Central memory CD8-positive, alpha-beta T cell (primary cell): ENCODE measurements around the gene CNTLN.

ENCODE experiments used
- ATAC-seq: fragments of 150-1000 bp; cut with Tn5 transposase; replicated peaks from 2 replicates; pipeline ENCODE4 v1.10.0; 2022; ENCODE audit warnings: mild to moderate bottlenecking, moderate FRiP score, moderate number of reproducible peaks; ENCODE audit not compliant: poor library complexity, severe bottlenecking; ENCODE audit errors: extremely low read depth
- DNase-seq, 2 donors: peaks; one replicate each; pipeline ENCODE4 v3.0.0; 2021; ENCODE audit warnings: low spot score in 2 of 2
- H3K27ac Mint-ChIP-seq: one replicate; pipeline ENCODE4 v1.8.0; 2022; ENCODE audit warnings: low read depth, mild to moderate bottlenecking, moderate library complexity, mixed read lengths
- H3K27me3 Mint-ChIP-seq: one replicate; pipeline ENCODE4 v1.8.0; 2022; ENCODE audit warnings: mixed read lengths
- H3K36me3 Mint-ChIP-seq: one replicate; pipeline ENCODE4 v1.8.0; 2022; ENCODE audit warnings: mild to moderate bottlenecking, moderate library complexity, mixed read lengths; ENCODE audit not compliant: insufficient read depth
- H3K4me1 Mint-ChIP-seq: one replicate; pipeline ENCODE4 v1.8.0; 2022; ENCODE audit warnings: mixed read lengths
- H3K4me3 Mint-ChIP-seq: one replicate; pipeline ENCODE4 v1.8.0; 2022; ENCODE audit warnings: mild to moderate bottlenecking, moderate library complexity, mixed read lengths
- H3K9me3 Mint-ChIP-seq: one replicate; pipeline ENCODE4 v1.8.0; 2022; ENCODE audit warnings: mixed read lengths

Gene CNTLN

GRCh38 chr9:17134396-17135294 is at the start of gene CNTLN:
Gene CNTLN, plus strand, starts transcription at chr9:17135040. Its CDS starts 26 bp downstream, at chr9:17135066.
- ATAC-seq (no peak), DNase-seq (no peak)
- peaks cover 12% of the 10 kb centered on the region for H3K9me3 Mint-ChIP-seq
- peak within 1 kb of the TSS; percentile 64 for H3K4me3 Mint-ChIP-seq
- peaks cover 12% of the 10 kb centered on the region for H3K27me3 Mint-ChIP-seq
- H3K36me3 Mint-ChIP-seq: no peaks in the 10 kb centered on the region
- H3K27ac Mint-ChIP-seq: no peak within 1 kb of the TSS
- H3K4me1 Mint-ChIP-seq: peaks cover 7% of the 10 kb centered on the region

GRCh38 chr9:17088566-17088965 is 46.3 kb upstream of the CNTLN start:
- no peak overlapping the region for H3K4me3 Mint-ChIP-seq
- H3K27ac Mint-ChIP-seq: no peak overlapping the region
- H3K4me1 Mint-ChIP-seq: no peaks in the 10 kb centered on the region
- no peaks in the 10 kb centered on the region for H3K9me3 Mint-ChIP-seq
- no peaks in the 10 kb centered on the region for H3K36me3 Mint-ChIP-seq
- no peaks in the 10 kb centered on the region for H3K27me3 Mint-ChIP-seq
- ATAC-seq (no peak), DNase-seq (no peak)

- Mint-ChIP-seq H3K27ac (no peak overlapping the region), H3K4me1 (no peaks in the 10 kb centered on the region), H3K9me3 (no peaks in the 10 kb centered on the region), H3K4me3 (no peak overlapping the region), H3K27me3 (no peaks in the 10 kb centered on the region), H3K36me3 (no peaks in the 10 kb centered on the region)
- ATAC-seq (no peak), DNase-seq (no peak)
These were observed 44.8 kb upstream of the CNTLN start for GRCh38 chr9:17090041-17090440.

- no peak overlapping the region for H3K27ac Mint-ChIP-seq
- DNase-seq (no peak), ATAC-seq (no peak)
- no peaks in the 10 kb centered on the region for H3K4me1 Mint-ChIP-seq
- H3K9me3 Mint-ChIP-seq: peaks cover 3% of the 10 kb centered on the region
- no peaks in the 10 kb centered on the region for H3K27me3 Mint-ChIP-seq
- H3K36me3 Mint-ChIP-seq: no peaks in the 10 kb centered on the region
- no peak overlapping the region for H3K4me3 Mint-ChIP-seq
These were observed 18.4 kb upstream of the CNTLN start for GRCh38 chr9:17116400-17116837.

DNA sequence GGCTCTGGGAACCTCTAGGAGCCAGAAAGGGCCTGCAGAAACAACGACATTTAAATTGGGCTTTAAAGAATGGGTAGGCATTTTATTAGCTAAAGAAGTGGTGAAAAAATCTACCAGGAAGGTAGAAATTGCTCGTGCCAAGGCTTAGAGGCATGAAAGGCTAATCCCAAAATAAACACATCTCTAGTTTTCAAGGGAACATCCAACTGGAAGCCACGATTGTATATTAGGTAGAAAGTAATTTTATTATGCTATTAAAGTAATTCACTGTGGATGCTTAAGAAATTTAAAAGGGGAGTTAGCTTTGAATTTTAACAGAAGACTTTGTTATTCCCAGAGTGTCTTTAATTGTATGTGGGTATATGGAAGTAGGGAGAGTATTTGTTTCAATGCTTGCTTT is 17.5 kb upstream of the CNTLN start:
- no peaks in the 10 kb centered on the region for H3K27me3 Mint-ChIP-seq
- H3K4me1 Mint-ChIP-seq: no peaks in the 10 kb centered on the region

GRCh38 chr9:17120203-17120602 is 14.6 kb upstream of the CNTLN start:
- Mint-ChIP-seq H3K27me3 (no peaks in the 10 kb centered on the region), H3K27ac (no peak overlapping the region), H3K4me1 (no peaks in the 10 kb centered on the region), H3K9me3 (peaks cover 11% of the 10 kb centered on the region), H3K4me3 (no peak overlapping the region), H3K36me3 (no peaks in the 10 kb centered on the region)
- ATAC-seq: no peak
- no peak for DNase-seq

More for the DNA sequence above, 17.5 kb upstream of the CNTLN start:
- no peak for ATAC-seq
- DNase-seq: no peak
- Mint-ChIP-seq H3K36me3 (no peaks in the 10 kb centered on the region), H3K27ac (no peak overlapping the region), H3K9me3 (peaks cover 6% of the 10 kb centered on the region), H3K4me3 (no peak overlapping the region)

GRCh38 chr9:17121264-17121663 is 13.6 kb upstream of the CNTLN start:
- Mint-ChIP-seq H3K27me3 (no peaks in the 10 kb centered on the region), H3K36me3 (no peaks in the 10 kb centered on the region), H3K27ac (no peak overlapping the region), H3K4me1 (no peaks in the 10 kb centered on the region), H3K4me3 (no peak overlapping the region), H3K9me3 (peaks cover 18% of the 10 kb centered on the region)
- DNase-seq: no peak
- no peak for ATAC-seq

GRCh38 chr9:17130291-17130690 is 4.5 kb upstream of the CNTLN start:
- peaks cover 7% of the 10 kb centered on the region for H3K4me1 Mint-ChIP-seq
- ATAC-seq: no peak
- no peak for DNase-seq
- no peaks in the 10 kb centered on the region for H3K36me3 Mint-ChIP-seq
- H3K9me3 Mint-ChIP-seq: peaks cover 18% of the 10 kb centered on the region
- H3K4me3 Mint-ChIP-seq: no peak overlapping the region
- peaks cover 12% of the 10 kb centered on the region for H3K27me3 Mint-ChIP-seq
- no peak overlapping the region for H3K27ac Mint-ChIP-seq

GRCh38 chr9:17130725-17131124 is 4.1 kb upstream of the CNTLN start:
- Mint-ChIP-seq H3K4me1 (peaks cover 7% of the 10 kb centered on the region), H3K36me3 (no peaks in the 10 kb centered on the region), H3K9me3 (peaks cover 17% of the 10 kb centered on the region), H3K27ac (no peak overlapping the region), H3K27me3 (peaks cover 12% of the 10 kb centered on the region), H3K4me3 (no peak overlapping the region)
- DNase-seq: no peak
- ATAC-seq: no peak

DNA sequence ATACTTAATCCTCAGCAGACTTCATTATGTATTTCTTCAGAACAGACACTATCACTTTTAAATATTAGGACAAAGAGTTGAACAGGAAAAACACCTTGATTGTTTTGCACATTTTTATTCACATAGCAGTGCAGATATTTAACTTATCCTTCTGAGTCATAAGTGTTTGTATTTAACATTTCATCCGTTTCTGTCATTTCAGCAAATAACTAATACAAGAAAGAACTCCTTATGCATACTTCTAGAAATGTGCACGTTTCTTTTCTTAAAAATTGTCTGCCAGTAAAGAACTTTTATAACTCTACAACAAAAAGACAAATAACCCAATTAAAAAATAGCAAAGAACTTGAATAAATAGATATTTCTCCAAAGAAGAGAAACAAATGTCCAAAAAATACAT is 3.3 kb upstream of the CNTLN start:
- H3K27me3 Mint-ChIP-seq: peaks cover 12% of the 10 kb centered on the region
- no peak overlapping the region for H3K4me3 Mint-ChIP-seq
- H3K36me3 Mint-ChIP-seq: no peaks in the 10 kb centered on the region
- peaks cover 12% of the 10 kb centered on the region for H3K9me3 Mint-ChIP-seq
- H3K27ac Mint-ChIP-seq: no peak overlapping the region
- DNase-seq (no peak), ATAC-seq (no peak)
- peaks cover 7% of the 10 kb centered on the region for H3K4me1 Mint-ChIP-seq

GRCh38 chr9:17135295-17136160 is 688 bp downstream of the CNTLN start:
- peaks cover 12% of the 10 kb centered on the region for H3K27me3 Mint-ChIP-seq
- DNase-seq (no peak), ATAC-seq (peak; percentile 24)
- no peak overlapping the region for H3K27ac Mint-ChIP-seq
- H3K9me3 Mint-ChIP-seq: peaks cover 6% of the 10 kb centered on the region
- H3K36me3 Mint-ChIP-seq: no peaks in the 10 kb centered on the region
- H3K4me3 Mint-ChIP-seq: peak overlapping the region; percentile 64
- H3K4me1 Mint-ChIP-seq: peaks cover 7% of the 10 kb centered on the region

GRCh38 chr9:17137566-17137965 is 2.7 kb downstream of the CNTLN start:
- Mint-ChIP-seq H3K9me3 (peaks cover 14% of the 10 kb centered on the region), H3K27ac (no peak overlapping the region), H3K4me1 (peaks cover 7% of the 10 kb centered on the region), H3K4me3 (no peak overlapping the region), H3K27me3 (peaks cover 12% of the 10 kb centered on the region), H3K36me3 (no peaks in the 10 kb centered on the region)
- DNase-seq (no peak), ATAC-seq (no peak)
